HEK293 (cell line): Measurements from ENCODE around the gene HABP4.

Experiments
- CTCF ChIA-PET: fragments of 350-600 bp; formaldehyde crosslinking; extraction: SDS; loops from one replicate; lab custom pipeline; 2021; ENCODE audit warnings: antibody characterized with exemption; lab: Yijun Ruan, JAX
- POLR2A ChIA-PET: fragments of 300-600 bp; formaldehyde crosslinking; extraction: SDS; loops from one replicate; lab custom pipeline; 2020; ENCODE audit warnings: antibody characterized with exemption, inconsistent platforms; lab: Yijun Ruan, JAX
- H3K27ac ChIP-seq: fragments of 200-500 bp; sonication (Bioruptor generic); 2 replicates; pipeline ENCODE4 v1.5.1; 2014; ENCODE audit warnings: low read depth, low read length, control low read depth, inconsistent platforms; ENCODE audit errors: extremely low read depth
- H3K36me3 ChIP-seq, 2 experiments: fragments of 200-500 bp in 1 of 2; sonication (Bioruptor generic) in 1 of 2; 1 replicate in 1 of 2; 2 replicates in 1 of 2; pipeline ENCODE4 v1.5.1; 2014 to 2017; ENCODE audit warnings: inconsistent platforms in 2 of 2, low read length in 2 of 2; ENCODE audit not compliant: control insufficient read depth in 2 of 2, insufficient read depth in 1 of 2
- H3K4me1 ChIP-seq: fragments of 200-500 bp; sonication (Bioruptor generic); 2 replicates; pipeline ENCODE4 v1.5.1; 2014; ENCODE audit warnings: mild to moderate bottlenecking, low read length, inconsistent platforms; ENCODE audit not compliant: control insufficient read depth, insufficient read depth
- H3K4me3 ChIP-seq: 2 replicates; pipeline ENCODE4 v1.5.1; 2011; ENCODE audit warnings: low read depth, mild to moderate bottlenecking, control low read depth, low read length, moderate library complexity
- H3K9me3 ChIP-seq: fragments of 200-500 bp; sonication (Bioruptor generic); 2 replicates; pipeline ENCODE4 v1.5.1; 2014; ENCODE audit warnings: low read depth, low read length, inconsistent platforms; ENCODE audit not compliant: control insufficient read depth, insufficient read depth
- FEZF1 ChIP-seq: fragments of 450-650 bp; formaldehyde crosslinking; IDR thresholded peaks from 2 replicates; pipeline ENCODE4 v1.5.1; 2016; ENCODE audit warnings: missing biosample characterization, missing genetic modification characterization
- GLI4 ChIP-seq: fragments of 450-650 bp; formaldehyde crosslinking; IDR thresholded peaks from 2 replicates; pipeline ENCODE4 v1.5.1; 2016; ENCODE audit warnings: missing biosample characterization, missing genetic modification characterization
- HOXD13 ChIP-seq: sonication (generic); formaldehyde crosslinking; IDR thresholded peaks from 2 replicates; pipeline ENCODE4 v1.8.0; 2022; ENCODE audit warnings: missing genetic modification reagents, borderline replicate concordance
- MEIS1 ChIP-seq: sonication (generic); formaldehyde crosslinking; IDR thresholded peaks from 2 replicates; pipeline ENCODE4 v1.8.1; 2022; ENCODE audit warnings: missing genetic modification reagents, mild to moderate bottlenecking, borderline replicate concordance
- OVOL3 ChIP-seq: fragments of 450-650 bp; formaldehyde crosslinking; IDR thresholded peaks from 2 replicates; pipeline ENCODE4 v1.5.1; 2016; ENCODE audit warnings: missing biosample characterization, missing genetic modification characterization
- WT1 ChIP-seq: fragments of 450-650 bp; formaldehyde crosslinking; IDR thresholded peaks from 2 replicates; pipeline ENCODE4 v1.5.1; 2016; ENCODE audit warnings: missing biosample characterization, missing genetic modification characterization
- ZBTB1 ChIP-seq: fragments of 450-650 bp; formaldehyde crosslinking; IDR thresholded peaks from 2 replicates; pipeline ENCODE4 v1.5.1; 2016; ENCODE audit warnings: missing biosample characterization, missing genetic modification characterization
- ZBTB48 ChIP-seq: fragments of 450-650 bp; formaldehyde crosslinking; IDR thresholded peaks from 2 replicates; pipeline ENCODE4 v1.5.1; 2016; ENCODE audit warnings: missing biosample characterization, missing genetic modification characterization
- ZFP3 ChIP-seq: fragments of 450-650 bp; formaldehyde crosslinking; IDR thresholded peaks from 2 replicates; pipeline ENCODE4 v1.5.1; 2016; ENCODE audit warnings: low read depth, missing biosample characterization, missing genetic modification characterization
- ZNF132 ChIP-seq: fragments of 450-650 bp; formaldehyde crosslinking; IDR thresholded peaks from 2 replicates; pipeline ENCODE4 v1.5.1; 2017; ENCODE audit warnings: missing biosample characterization, missing genetic modification characterization, borderline replicate concordance
- ZNF133 ChIP-seq: fragments of 450-650 bp; formaldehyde crosslinking; IDR thresholded peaks from 2 replicates; pipeline ENCODE4 v1.5.1; 2016; ENCODE audit warnings: missing biosample characterization, missing genetic modification characterization
- ZNF560 ChIP-seq: fragments of 450-650 bp; formaldehyde crosslinking; IDR thresholded peaks from 2 replicates; pipeline ENCODE4 v1.5.1; 2017; ENCODE audit warnings: missing biosample characterization, missing genetic modification characterization, borderline replicate concordance
- ZNF610 ChIP-seq: fragments of 450-650 bp; formaldehyde crosslinking; IDR thresholded peaks from 2 replicates; pipeline ENCODE4 v1.5.1; 2016; ENCODE audit warnings: missing biosample characterization, missing genetic modification characterization, borderline replicate concordance
- ZNF621 ChIP-seq: fragments of 450-650 bp; formaldehyde crosslinking; IDR thresholded peaks from 2 replicates; pipeline ENCODE4 v1.5.1; 2017; ENCODE audit warnings: missing biosample characterization, missing genetic modification characterization
- ZNF654 ChIP-seq: fragments of 450-650 bp; formaldehyde crosslinking; IDR thresholded peaks from 2 replicates; pipeline ENCODE4 v1.5.1; 2016; ENCODE audit warnings: low read depth, missing biosample characterization, missing genetic modification characterization
- ZNF660 ChIP-seq: fragments of 450-650 bp; IDR thresholded peaks from 2 replicates; pipeline ENCODE4 v1.5.1; 2018; ENCODE audit warnings: missing biosample characterization, mild to moderate bottlenecking, missing genetic modification characterization
- ZNF830 ChIP-seq: fragments of 450-650 bp; IDR thresholded peaks from 2 replicates; pipeline ENCODE4 v1.5.0; 2018; ENCODE audit warnings: missing biosample characterization, missing genetic modification characterization, low read depth, mild to moderate bottlenecking, moderate library complexity
- TF ChIP-seq, protein P1 (sequence below): fragments of 450-650 bp; formaldehyde crosslinking; IDR thresholded peaks from 2 replicates; pipeline ENCODE4 v1.5.1; 2016; ENCODE audit warnings: missing biosample characterization, missing genetic modification characterization
- TF ChIP-seq, protein P2 (sequence below): fragments of 450-650 bp; formaldehyde crosslinking; IDR thresholded peaks from 2 replicates; pipeline ENCODE4 v1.5.1; 2016; ENCODE audit warnings: missing biosample characterization, missing genetic modification characterization, borderline replicate concordance
- TF ChIP-seq, protein P3 (sequence below): fragments of 450-650 bp; formaldehyde crosslinking; IDR thresholded peaks from 2 replicates; pipeline ENCODE4 v1.5.1; 2016; ENCODE audit warnings: missing biosample characterization, missing genetic modification characterization
- TF ChIP-seq, protein P4 (sequence below): fragments of 450-650 bp; formaldehyde crosslinking; IDR thresholded peaks from 2 replicates; pipeline ENCODE4 v1.5.1; 2016; ENCODE audit warnings: missing biosample characterization, missing genetic modification characterization
- TF ChIP-seq, protein P5 (sequence below): fragments of 450-650 bp; formaldehyde crosslinking; IDR thresholded peaks from 2 replicates; pipeline ENCODE4 v1.5.1; 2016; ENCODE audit warnings: missing biosample characterization, missing genetic modification characterization

HABP4 gene

DNA sequence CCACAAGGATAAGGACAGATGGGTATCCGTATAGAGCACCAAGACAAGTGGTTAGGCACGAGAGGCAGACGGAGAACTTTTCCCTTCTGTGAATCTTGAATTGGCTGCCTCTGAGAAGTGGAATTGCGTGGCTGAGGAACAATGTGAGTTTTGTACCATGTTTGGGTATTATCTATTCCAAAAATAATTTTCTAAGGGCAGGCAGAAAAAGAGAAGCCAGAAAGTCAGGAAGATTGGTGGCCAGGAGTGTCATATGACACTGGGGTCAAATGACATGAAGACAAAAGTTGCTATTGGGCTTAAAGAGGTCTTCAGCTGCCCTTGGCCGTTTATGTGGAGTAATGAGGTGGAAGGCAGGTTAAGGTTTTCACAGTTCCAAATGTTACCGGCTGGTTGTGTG is 14.5 kb downstream of the HABP4 start:
- no peak overlapping the region for H3K4me3 ChIP-seq
- ChIA-PET CTCF (interaction anchor here (0.8 kb wide), 1 partner anchor 21 kb away, joined by 3 read pairs; no protein-coding TSS in a partner anchor), POLR2A (no interaction called here)
- 0 out of 2 replicates have a peak, but pooled peaks cover 2% of the 10 kb centered on the region for H3K4me1 ChIP-seq
- H3K36me3 ChIP-seq: peaks cover 0 to 36% of the 10 kb centered on the region in 2 experiments
- no peak overlapping the region for H3K27ac ChIP-seq
- no peaks in the 10 kb centered on the region for H3K9me3 ChIP-seq
- TF ChIP-seq GLI4 (tag by site-specific recombination) (no peak), MEIS1 (no peak), FEZF1 (tag by site-specific recombination) (no peak), HOXD13 (no peak), ZNF133 (tag by site-specific recombination) (no peak), ZNF654 (tag by site-specific recombination) (no peak), ZNF830 (tag by site-specific recombination) (no peak), ZBTB48 (tag by site-specific recombination) (no peak), ZNF610 (tag by site-specific recombination) (no peak), OVOL3 (tag by site-specific recombination) (no peak), ZNF660 (tag by site-specific recombination) (no peak), ZFP3 (no peak), ZNF132 (tag by site-specific recombination) (no peak), ZNF621 (tag by site-specific recombination) (no peak)
- TF ChIP-seq, protein P1, sequence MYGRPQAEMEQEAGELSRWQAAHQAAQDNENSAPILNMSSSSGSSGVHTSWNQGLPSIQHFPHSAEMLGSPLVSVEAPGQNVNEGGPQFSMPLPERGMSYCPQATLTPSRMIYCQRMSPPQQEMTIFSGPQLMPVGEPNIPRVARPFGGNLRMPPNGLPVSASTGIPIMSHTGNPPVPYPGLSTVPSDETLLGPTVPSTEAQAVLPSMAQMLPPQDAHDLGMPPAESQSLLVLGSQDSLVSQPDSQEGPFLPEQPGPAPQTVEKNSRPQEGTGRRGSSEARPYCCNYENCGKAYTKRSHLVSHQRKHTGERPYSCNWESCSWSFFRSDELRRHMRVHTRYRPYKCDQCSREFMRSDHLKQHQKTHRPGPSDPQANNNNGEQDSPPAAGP (tag by site-specific recombination): no peak
- TF ChIP-seq, protein P2, sequence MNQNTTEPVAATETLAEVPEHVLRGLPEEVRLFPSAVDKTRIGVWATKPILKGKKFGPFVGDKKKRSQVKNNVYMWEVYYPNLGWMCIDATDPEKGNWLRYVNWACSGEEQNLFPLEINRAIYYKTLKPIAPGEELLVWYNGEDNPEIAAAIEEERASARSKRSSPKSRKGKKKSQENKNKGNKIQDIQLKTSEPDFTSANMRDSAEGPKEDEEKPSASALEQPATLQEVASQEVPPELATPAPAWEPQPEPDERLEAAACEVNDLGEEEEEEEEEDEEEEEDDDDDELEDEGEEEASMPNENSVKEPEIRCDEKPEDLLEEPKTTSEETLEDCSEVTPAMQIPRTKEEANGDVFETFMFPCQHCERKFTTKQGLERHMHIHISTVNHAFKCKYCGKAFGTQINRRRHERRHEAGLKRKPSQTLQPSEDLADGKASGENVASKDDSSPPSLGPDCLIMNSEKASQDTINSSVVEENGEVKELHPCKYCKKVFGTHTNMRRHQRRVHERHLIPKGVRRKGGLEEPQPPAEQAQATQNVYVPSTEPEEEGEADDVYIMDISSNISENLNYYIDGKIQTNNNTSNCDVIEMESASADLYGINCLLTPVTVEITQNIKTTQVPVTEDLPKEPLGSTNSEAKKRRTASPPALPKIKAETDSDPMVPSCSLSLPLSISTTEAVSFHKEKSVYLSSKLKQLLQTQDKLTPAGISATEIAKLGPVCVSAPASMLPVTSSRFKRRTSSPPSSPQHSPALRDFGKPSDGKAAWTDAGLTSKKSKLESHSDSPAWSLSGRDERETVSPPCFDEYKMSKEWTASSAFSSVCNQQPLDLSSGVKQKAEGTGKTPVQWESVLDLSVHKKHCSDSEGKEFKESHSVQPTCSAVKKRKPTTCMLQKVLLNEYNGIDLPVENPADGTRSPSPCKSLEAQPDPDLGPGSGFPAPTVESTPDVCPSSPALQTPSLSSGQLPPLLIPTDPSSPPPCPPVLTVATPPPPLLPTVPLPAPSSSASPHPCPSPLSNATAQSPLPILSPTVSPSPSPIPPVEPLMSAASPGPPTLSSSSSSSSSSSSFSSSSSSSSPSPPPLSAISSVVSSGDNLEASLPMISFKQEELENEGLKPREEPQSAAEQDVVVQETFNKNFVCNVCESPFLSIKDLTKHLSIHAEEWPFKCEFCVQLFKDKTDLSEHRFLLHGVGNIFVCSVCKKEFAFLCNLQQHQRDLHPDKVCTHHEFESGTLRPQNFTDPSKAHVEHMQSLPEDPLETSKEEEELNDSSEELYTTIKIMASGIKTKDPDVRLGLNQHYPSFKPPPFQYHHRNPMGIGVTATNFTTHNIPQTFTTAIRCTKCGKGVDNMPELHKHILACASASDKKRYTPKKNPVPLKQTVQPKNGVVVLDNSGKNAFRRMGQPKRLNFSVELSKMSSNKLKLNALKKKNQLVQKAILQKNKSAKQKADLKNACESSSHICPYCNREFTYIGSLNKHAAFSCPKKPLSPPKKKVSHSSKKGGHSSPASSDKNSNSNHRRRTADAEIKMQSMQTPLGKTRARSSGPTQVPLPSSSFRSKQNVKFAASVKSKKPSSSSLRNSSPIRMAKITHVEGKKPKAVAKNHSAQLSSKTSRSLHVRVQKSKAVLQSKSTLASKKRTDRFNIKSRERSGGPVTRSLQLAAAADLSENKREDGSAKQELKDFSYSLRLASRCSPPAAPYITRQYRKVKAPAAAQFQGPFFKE (tag by site-specific recombination): no peak

DNA sequence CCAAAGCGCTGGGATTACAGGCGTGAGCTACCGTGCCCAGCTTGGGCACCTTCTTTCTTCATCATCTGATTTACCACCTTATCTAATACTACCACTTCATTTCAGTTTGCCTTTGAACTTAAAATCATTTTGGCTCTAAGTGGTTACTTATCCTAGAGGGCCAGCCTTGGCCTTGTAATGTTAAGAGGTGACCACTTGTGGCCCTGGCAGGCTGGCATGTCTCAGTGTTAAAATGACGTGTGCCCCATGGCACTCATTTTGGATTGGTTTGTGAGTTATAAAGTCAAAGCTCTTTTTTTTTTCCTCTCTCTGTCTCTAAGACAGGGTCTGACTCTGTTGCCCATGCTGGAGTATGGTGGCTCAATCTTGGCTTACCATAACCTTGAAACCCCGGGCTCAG is 17.8 kb downstream of the HABP4 start:
- CTCF ChIA-PET: interaction anchor here (0.7 kb wide), 1 partner anchor 175 kb away, joined by 5 read pairs; no protein-coding TSS in a partner anchor
- Histone ChIP-seq H3K9me3 (no peaks in the 10 kb centered on the region), H3K4me3 (no peak overlapping the region), H3K36me3 (peaks cover 3 to 58% of the 10 kb centered on the region in 2 experiments), H3K4me1 (no peaks in the 10 kb centered on the region), H3K27ac (no peak overlapping the region)
- POLR2A ChIA-PET: no interaction called here
- TF ChIP-seq WT1 (tag by site-specific recombination) (no peak), ZNF560 (tag by site-specific recombination) (no peak), ZBTB1 (tag by site-specific recombination) (no peak)
- TF ChIP-seq, protein P3, sequence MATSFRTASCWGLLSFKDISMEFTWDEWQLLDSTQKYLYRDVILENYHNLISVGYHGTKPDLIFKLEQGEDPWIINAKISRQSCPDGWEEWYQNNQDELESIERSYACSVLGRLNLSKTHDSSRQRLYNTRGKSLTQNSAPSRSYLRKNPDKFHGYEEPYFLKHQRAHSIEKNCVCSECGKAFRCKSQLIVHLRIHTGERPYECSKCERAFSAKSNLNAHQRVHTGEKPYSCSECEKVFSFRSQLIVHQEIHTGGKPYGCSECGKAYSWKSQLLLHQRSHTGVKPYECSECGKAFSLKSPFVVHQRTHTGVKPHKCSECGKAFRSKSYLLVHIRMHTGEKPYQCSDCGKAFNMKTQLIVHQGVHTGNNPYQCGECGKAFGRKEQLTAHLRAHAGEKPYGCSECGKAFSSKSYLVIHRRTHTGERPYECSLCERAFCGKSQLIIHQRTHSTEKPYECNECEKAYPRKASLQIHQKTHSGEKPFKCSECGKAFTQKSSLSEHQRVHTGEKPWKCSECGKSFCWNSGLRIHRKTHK (tag by site-specific recombination): no peak
- TF ChIP-seq, protein P4, sequence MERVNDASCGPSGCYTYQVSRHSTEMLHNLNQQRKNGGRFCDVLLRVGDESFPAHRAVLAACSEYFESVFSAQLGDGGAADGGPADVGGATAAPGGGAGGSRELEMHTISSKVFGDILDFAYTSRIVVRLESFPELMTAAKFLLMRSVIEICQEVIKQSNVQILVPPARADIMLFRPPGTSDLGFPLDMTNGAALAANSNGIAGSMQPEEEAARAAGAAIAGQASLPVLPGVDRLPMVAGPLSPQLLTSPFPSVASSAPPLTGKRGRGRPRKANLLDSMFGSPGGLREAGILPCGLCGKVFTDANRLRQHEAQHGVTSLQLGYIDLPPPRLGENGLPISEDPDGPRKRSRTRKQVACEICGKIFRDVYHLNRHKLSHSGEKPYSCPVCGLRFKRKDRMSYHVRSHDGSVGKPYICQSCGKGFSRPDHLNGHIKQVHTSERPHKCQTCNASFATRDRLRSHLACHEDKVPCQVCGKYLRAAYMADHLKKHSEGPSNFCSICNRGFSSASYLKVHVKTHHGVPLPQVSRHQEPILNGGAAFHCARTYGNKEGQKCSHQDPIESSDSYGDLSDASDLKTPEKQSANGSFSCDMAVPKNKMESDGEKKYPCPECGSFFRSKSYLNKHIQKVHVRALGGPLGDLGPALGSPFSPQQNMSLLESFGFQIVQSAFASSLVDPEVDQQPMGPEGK (tag by site-specific recombination): no peak
- TF ChIP-seq, protein P5, sequence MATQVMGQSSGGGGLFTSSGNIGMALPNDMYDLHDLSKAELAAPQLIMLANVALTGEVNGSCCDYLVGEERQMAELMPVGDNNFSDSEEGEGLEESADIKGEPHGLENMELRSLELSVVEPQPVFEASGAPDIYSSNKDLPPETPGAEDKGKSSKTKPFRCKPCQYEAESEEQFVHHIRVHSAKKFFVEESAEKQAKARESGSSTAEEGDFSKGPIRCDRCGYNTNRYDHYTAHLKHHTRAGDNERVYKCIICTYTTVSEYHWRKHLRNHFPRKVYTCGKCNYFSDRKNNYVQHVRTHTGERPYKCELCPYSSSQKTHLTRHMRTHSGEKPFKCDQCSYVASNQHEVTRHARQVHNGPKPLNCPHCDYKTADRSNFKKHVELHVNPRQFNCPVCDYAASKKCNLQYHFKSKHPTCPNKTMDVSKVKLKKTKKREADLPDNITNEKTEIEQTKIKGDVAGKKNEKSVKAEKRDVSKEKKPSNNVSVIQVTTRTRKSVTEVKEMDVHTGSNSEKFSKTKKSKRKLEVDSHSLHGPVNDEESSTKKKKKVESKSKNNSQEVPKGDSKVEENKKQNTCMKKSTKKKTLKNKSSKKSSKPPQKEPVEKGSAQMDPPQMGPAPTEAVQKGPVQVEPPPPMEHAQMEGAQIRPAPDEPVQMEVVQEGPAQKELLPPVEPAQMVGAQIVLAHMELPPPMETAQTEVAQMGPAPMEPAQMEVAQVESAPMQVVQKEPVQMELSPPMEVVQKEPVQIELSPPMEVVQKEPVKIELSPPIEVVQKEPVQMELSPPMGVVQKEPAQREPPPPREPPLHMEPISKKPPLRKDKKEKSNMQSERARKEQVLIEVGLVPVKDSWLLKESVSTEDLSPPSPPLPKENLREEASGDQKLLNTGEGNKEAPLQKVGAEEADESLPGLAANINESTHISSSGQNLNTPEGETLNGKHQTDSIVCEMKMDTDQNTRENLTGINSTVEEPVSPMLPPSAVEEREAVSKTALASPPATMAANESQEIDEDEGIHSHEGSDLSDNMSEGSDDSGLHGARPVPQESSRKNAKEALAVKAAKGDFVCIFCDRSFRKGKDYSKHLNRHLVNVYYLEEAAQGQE: no peak
